H1 (cell line): ENCODE results near the gene VPS35L. TPM values are rescaled to one million over a fixed set of nuclear protein-coding genes. Genes with fewer than 3 reads are reported as not detected.

Experiments used
- CTCF ChIA-PET: fragments of 300-600 bp; sonication (Branson Sonifier 250); formaldehyde crosslinking; loops from one replicate; lab custom pipeline; 2021; ENCODE audit not compliant: partially characterized antibody; lab: Charles Lee
- POLR2A ChIA-PET: fragments of 300-600 bp; sonication (Branson Sonifier 250); formaldehyde crosslinking; loops from one replicate; lab custom pipeline; 2021; ENCODE audit warnings: inconsistent platforms; ENCODE audit not compliant: partially characterized antibody; lab: Charles Lee
- DNase-seq, 2 experiments: peaks; one replicate each; pipeline versions ENCODE4 v3.0.0 to v3.0.0-alpha.2; 2010 to 2022; ENCODE audit warnings: low spot score in 2 of 2, low read depth in 1 of 2, mixed read lengths in 1 of 2
- FAIRE-seq: peaks from 2 replicates; lab custom pipeline; 2011; peaks lifted over from hg19 to GRCh38; lab: Jason Lieb, UNC
- H2AFZ ChIP-seq: 2 replicates; pipeline ENCODE4 v1.8.1; 2012; ENCODE audit warnings: low read length, inconsistent platforms
- H2AK5ac ChIP-seq: 2 replicates; pipeline ENCODE4 v1.6.1; 2013; ENCODE audit warnings: low read depth, low read length
- H2BK120ac ChIP-seq: replicated peaks from 2 replicates; pipeline ENCODE3; 2013; ENCODE audit warnings: low read depth, low read length, inconsistent platforms
- H2BK12ac ChIP-seq: 2 replicates; pipeline ENCODE4 v1.6.1; 2013; ENCODE audit warnings: low read depth, low read length
- H2BK15ac ChIP-seq: 2 replicates; pipeline ENCODE4 v1.6.1; 2013; ENCODE audit warnings: low read length
- H2BK20ac ChIP-seq: 2 replicates; pipeline ENCODE4 v1.6.1; 2013; ENCODE audit warnings: low read length
- H2BK5ac ChIP-seq: 2 replicates; pipeline ENCODE4 v1.6.1; 2013; ENCODE audit warnings: low read depth, low read length
- H3K14ac ChIP-seq: 2 replicates; pipeline ENCODE4 v1.6.1; 2013; ENCODE audit warnings: inconsistent platforms; ENCODE audit not compliant: insufficient read length
- H3K18ac ChIP-seq: 2 replicates; pipeline ENCODE4 v1.6.1; 2013; ENCODE audit warnings: low read length; ENCODE audit errors: extremely low read depth
- H3K23ac ChIP-seq: 2 replicates; pipeline ENCODE4 v1.6.1; 2013; ENCODE audit warnings: inconsistent platforms; ENCODE audit not compliant: insufficient read length
- H3K23me2 ChIP-seq: 2 replicates; pipeline ENCODE4 v1.6.1; 2013; ENCODE audit warnings: low read depth, low read length
- H3K27ac ChIP-seq: 2 replicates; pipeline ENCODE4 v1.6.1; 2011; ENCODE audit warnings: low read depth, low read length, inconsistent platforms
- H3K27me3 ChIP-seq, 4 experiments: replicated peaks in 1 of 4; 1 replicate in 1 of 4; 2 replicates in 3 of 4; pipeline versions ENCODE4 v1.6.1 to v1.8.1; 2011 to 2013; ENCODE audit warnings: low read length in 3 of 4, mild to moderate bottlenecking in 3 of 4, inconsistent platforms in 2 of 4, mixed read lengths in 2 of 4, moderate library complexity in 1 of 4; ENCODE audit not compliant: control insufficient read depth in 3 of 4, insufficient read depth in 3 of 4; ENCODE audit errors: extremely low read depth in 1 of 4
- H3K36me3 ChIP-seq, 4 experiments: 2 replicates each; pipeline versions ENCODE4 v1.6.1 to v1.8.1; 2011 to 2013; ENCODE audit warnings: mild to moderate bottlenecking in 4 of 4, low read length in 3 of 4, moderate library complexity in 2 of 4, control low read depth in 1 of 4, inconsistent platforms in 1 of 4; ENCODE audit not compliant: insufficient read depth in 4 of 4, control insufficient read depth in 2 of 4
- H3K4ac ChIP-seq: replicated peaks from 2 replicates; pipeline ENCODE3; 2013; ENCODE audit warnings: low read length, low read depth, mixed read lengths, inconsistent platforms; ENCODE audit not compliant: insufficient read length
- H3K4me1 ChIP-seq, 4 experiments: replicated peaks in 1 of 4; 1 replicate in 1 of 4; 2 replicates in 3 of 4; pipeline versions ENCODE4 v1.6.1 to v1.8.1; 2011 to 2013; ENCODE audit warnings: low read length in 3 of 4, inconsistent platforms in 2 of 4, mixed read lengths in 1 of 4; ENCODE audit not compliant: insufficient read depth in 4 of 4, control insufficient read depth in 3 of 4
- H3K4me2 ChIP-seq, 2 experiments: 2 replicates each; pipeline versions ENCODE4 v1.6.1 to v1.8.1; 2011 to 2013; ENCODE audit warnings: low read depth in 2 of 2, low read length in 2 of 2, control low read depth in 1 of 2, inconsistent platforms in 1 of 2, mild to moderate bottlenecking in 1 of 2; ENCODE audit not compliant: insufficient read depth in 1 of 2
- H3K4me3 ChIP-seq, 4 experiments: fragments of 200-600, 300-600 bp in 1 of 4; sonication (generic), shearing (Covaris generic), sonication (Bioruptor Twin) in 1 of 4; 2 replicates each; pipeline versions ENCODE4 v1.5.1 to v1.8.1; 2011 to 2016; ENCODE audit warnings: low read length in 4 of 4, low read depth in 3 of 4, control low read depth in 2 of 4, inconsistent platforms in 2 of 4, mild to moderate bottlenecking in 2 of 4, mixed read lengths in 1 of 4, moderate library complexity in 1 of 4; ENCODE audit not compliant: insufficient read depth in 2 of 4; ENCODE audit errors: extremely low read depth in 1 of 4
- H3K56ac ChIP-seq: replicated peaks from 2 replicates; pipeline ENCODE3; 2013; ENCODE audit warnings: low read depth, mild to moderate bottlenecking, mixed read lengths, low read length, inconsistent platforms; ENCODE audit not compliant: insufficient read length
- H3K79me1 ChIP-seq: 2 replicates; pipeline ENCODE4 v1.6.1; 2013; ENCODE audit warnings: low read depth, low read length, control low read depth
- H3K79me2 ChIP-seq, 2 experiments: 2 replicates each; pipeline versions ENCODE4 v1.6.1 to v1.8.1; 2012 to 2013; ENCODE audit warnings: low read length in 2 of 2, mild to moderate bottlenecking in 2 of 2, inconsistent platforms in 1 of 2; ENCODE audit not compliant: insufficient read depth in 2 of 2, control insufficient read depth in 1 of 2
- H3K9ac ChIP-seq, 4 experiments: replicated peaks in 1 of 4; 1 replicate in 1 of 4; 2 replicates in 3 of 4; pipeline versions ENCODE4 v1.6.1 to v1.8.1; 2011 to 2013; ENCODE audit warnings: low read depth in 3 of 4, low read length in 3 of 4, control low read depth in 2 of 4, mild to moderate bottlenecking in 2 of 4, moderate library complexity in 2 of 4, inconsistent platforms in 1 of 4; ENCODE audit errors: extremely low read depth in 1 of 4
- H3K9me3 ChIP-seq, 2 experiments: 2 replicates each; pipeline versions ENCODE4 v1.6.1 to v1.8.1; 2012 to 2013; ENCODE audit warnings: mild to moderate bottlenecking in 2 of 2, moderate library complexity in 2 of 2, control low read depth in 1 of 2, inconsistent platforms in 1 of 2, low read depth in 1 of 2, low read length in 1 of 2, mixed read lengths in 1 of 2; ENCODE audit not compliant: insufficient read depth in 2 of 2
- H4K20me1 ChIP-seq, 2 experiments: replicated peaks in 1 of 2; 2 replicates each; pipeline versions ENCODE3 to v1.8.1; 2011 to 2013; ENCODE audit warnings: inconsistent platforms in 2 of 2, low read length in 2 of 2, mild to moderate bottlenecking in 1 of 2; ENCODE audit not compliant: insufficient read depth in 2 of 2, control insufficient read depth in 1 of 2
- H4K5ac ChIP-seq: 2 replicates; pipeline ENCODE4 v1.6.1; 2013; ENCODE audit warnings: low read length, low read depth, mixed read lengths, inconsistent platforms; ENCODE audit not compliant: insufficient read length
- H4K8ac ChIP-seq: 2 replicates; pipeline ENCODE4 v1.8.0; 2013; ENCODE audit warnings: mild to moderate bottlenecking, moderate library complexity, low read length, inconsistent platforms; ENCODE audit not compliant: insufficient read depth; ENCODE audit errors: extremely low read depth
- H4K91ac ChIP-seq: replicated peaks from 2 replicates; pipeline ENCODE3; 2013; ENCODE audit warnings: low read length, mixed read lengths, inconsistent platforms; ENCODE audit not compliant: insufficient read length
- CTBP2 ChIP-seq: IDR thresholded peaks from 2 replicates; pipeline ENCODE4 v1.7.0; 2011; ENCODE audit warnings: borderline replicate concordance, mild to moderate bottlenecking, moderate library complexity, mixed read lengths, low read length; ENCODE audit not compliant: insufficient read depth, insufficient read length
- EP300 ChIP-seq, 2 experiments: IDR thresholded peaks; 1 replicate in 1 of 2; 2 replicates in 1 of 2; pipeline ENCODE4 v1.6.1; 2011 to 2012; ENCODE audit warnings: low read depth in 2 of 2, low read length in 2 of 2, mild to moderate bottlenecking in 2 of 2, borderline replicate concordance in 1 of 2, inconsistent platforms in 1 of 2, moderate library complexity in 1 of 2
- MAFK ChIP-seq: IDR thresholded peaks from 2 replicates; pipeline ENCODE4 v1.6.1; 2012; ENCODE audit warnings: low read depth, mild to moderate bottlenecking, improper control_type of control experiment, low read length
- POLR2A ChIP-seq, 2 experiments: IDR thresholded peaks; 1 replicate in 1 of 2; 2 replicates in 1 of 2; pipeline ENCODE4 v1.6.1; 2011; ENCODE audit warnings: low read depth in 2 of 2, low read length in 2 of 2, mild to moderate bottlenecking in 2 of 2; ENCODE audit errors: control extremely low read depth in 1 of 2
- SIX5 ChIP-seq: IDR thresholded peaks from 2 replicates; pipeline ENCODE4 v1.6.1; 2011; ENCODE audit warnings: mild to moderate bottlenecking, low read depth, low read length
- TAF1 ChIP-seq: IDR thresholded peaks from 2 replicates; pipeline ENCODE4 v1.6.1; 2011; ENCODE audit warnings: mild to moderate bottlenecking, low read depth, low read length
- WGBS, 2 experiments: shearing (Covaris generic) in 1 of 2; methylation state at CpG; one replicate each; pipeline versions ENCODE4 v1.1.6 to v1.1.7; 2013 to 2015; ENCODE audit warnings: low lambda C conversion rate in 2 of 2, mixed read lengths in 2 of 2, inconsistent platforms in 1 of 2, low coverage in 1 of 2, missing lambda C conversion rate in 1 of 2; ENCODE audit not compliant: insufficient replicate concordance in 2 of 2, insufficient coverage in 1 of 2, insufficient read length in 1 of 2; ENCODE audit errors: extremely low coverage in 1 of 2, missing lambda C conversion rate in 1 of 2; 5-methylcytosine and 5-hydroxymethylcytosine counted together
- polyA plus RNA-seq, 7 experiments: library from polyadenylated mRNA; depleted of rRNA in 3 of 7; stranded (reverse) in 5 of 7; unstranded in 2 of 7; fragments of >200 nt in 5 of 7; fragments of 200-250 nt in 2 of 7; gene quantifications; 1 replicate in 5 of 7; 2 replicates in 1 of 7; 4 replicates in 1 of 7; pipeline versions ENCODE4 v1.2.1 to v1.2.3, GENCODE V29; 2011 to 2013; ENCODE audit warnings: missing spikeins in 2 of 7, mixed read lengths in 2 of 7
- total RNA-seq: library from RNA; stranded (reverse); fragmentation: NEBNext Ultra II Directional; extraction: Animal tissue kit (Norgen Biotek cat#: 25700); gene quantifications from 2 replicates; pipeline ENCODE4 v1.2.1, GENCODE V29; 2021

The VPS35L gene
- total and polyA plus RNA-seq, 2 of the 8 experiments (the other 6 are each of a cell fraction or from before 2014, with no cell fraction given) = 31.5 to 57.1 TPM

DNA sequence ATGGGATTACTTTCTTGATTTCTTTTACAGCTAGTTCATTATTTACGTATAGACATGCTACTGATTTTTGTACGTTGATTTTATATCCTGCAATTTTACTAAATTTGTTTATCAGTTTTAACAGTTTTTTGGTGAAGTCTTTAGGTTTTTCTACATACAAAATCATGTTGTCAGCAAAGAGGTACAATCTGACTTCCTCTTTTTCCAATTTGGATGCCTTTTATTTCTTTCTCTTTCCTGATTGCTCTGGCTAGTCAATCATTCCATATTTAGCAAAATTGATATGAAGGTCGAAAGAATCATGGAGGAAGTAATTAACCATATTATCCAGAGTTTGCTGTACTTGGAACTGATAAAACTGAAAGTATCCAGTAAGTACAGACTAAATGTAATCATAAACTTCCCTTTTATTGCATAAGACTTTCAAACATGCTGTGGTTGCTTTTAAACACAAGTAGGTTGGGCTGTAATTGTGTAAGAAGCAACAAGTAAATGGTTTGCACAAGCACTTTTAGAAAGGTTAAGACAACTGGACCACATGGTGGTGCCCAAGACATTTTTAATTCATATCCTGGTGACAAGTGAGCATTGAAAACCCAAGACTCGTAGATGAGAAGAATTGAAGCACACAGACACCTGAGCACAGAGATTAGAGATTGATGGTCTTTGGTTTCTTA is 42.0 kb upstream of the VPS35L start:
- Histone ChIP-seq H2BK120ac (no peak overlapping the region), H3K9me3 (no peaks in the 10 kb centered on the region), H3K27me3 (peaks cover 0 to 1% (median 0%) of the 10 kb centered on the region in 4 experiments; a peak in 1 of 7 replicates), H2AK5ac (no peak overlapping the region), H3K9ac (no peak overlapping the region), H4K5ac (no peak overlapping the region), H2BK15ac (no peak overlapping the region), H3K4me2 (no peak overlapping the region), H2BK20ac (no peak overlapping the region), H2BK12ac (no peak overlapping the region), H3K23me2 (no peaks in the 10 kb centered on the region), H3K79me1 (no peaks in the 10 kb centered on the region; the same call in 1 of the 2 replicates), H3K79me2 (peaks cover 0 to 23% of the 10 kb centered on the region in 2 experiments; a peak in 2 of 4 replicates), H3K56ac (no peak overlapping the region), H4K91ac (no peak overlapping the region), H3K27ac (no peak overlapping the region), H3K4ac (no peak overlapping the region), H4K20me1 (peaks cover 0 to 4% of the 10 kb centered on the region in 2 experiments), H2BK5ac (no peak overlapping the region), H4K8ac (no peak overlapping the region), H3K18ac (no peak overlapping the region), H3K23ac (no peak overlapping the region), H3K4me3 (no peak overlapping the region), H3K14ac (no peak overlapping the region), H2AFZ (no peak overlapping the region), H3K4me1 (no peaks in the 10 kb centered on the region), H3K36me3 (peaks cover 4 to 49% (median 18%) of the 10 kb centered on the region in 4 experiments; a peak in 6 of 8 replicates)
- TF ChIP-seq MAFK (no peak), EP300 (IDR thresholded peaks at IDR 0.05; ENCODE audit: borderline replicate concordance in 1 of 2, low read depth in 2 of 2, low read length in 2 of 2) (no peak), POLR2A (IDR thresholded peaks at IDR 0.05; ENCODE audit: control extremely low read depth in 1 of 2, low read depth in 2 of 2, low read length in 2 of 2) (no peak), SIX5 (no peak), CTBP2 (no peak), TAF1 (no peak)
- ChIA-PET CTCF (interaction anchor here (0.6 to 1.8 kb wide), 4 partner anchors 11 to 334 kb away, joined by 3 to 9 read pairs (median 4); no protein-coding TSS in a partner anchor), POLR2A (interaction anchor here (0.7 kb wide), 1 partner anchor 8 kb away, joined by 3 read pairs; the partner anchor contains the start of gene GDE1)
- FAIRE-seq (no peak), DNase-seq (no peak)
- 85% methylated on average over 4 of the region's 4 CpGs; no CpG with 5 or more reads in 1 of the 2 experiments for WGBS, 2 experiments
